ENCODE data around the gene BCL11B. TPM values are rescaled to one million over a fixed set of nuclear protein-coding genes. Genes with fewer than 3 reads are reported as not detected.

Gene BCL11B
- total and polyA plus RNA-seq, 9 of the 15 experiments (the other 6 are each of a cell fraction or from before 2014, with no cell fraction given): 0.09 TPM; not detected in 8

GRCh38 chr14:99190696-99191394 is 81.2 kb downstream of the BCL11B start (continued):
- TF ChIP-seq REST (IDR thresholded peaks at IDR 0.05; ENCODE audit: borderline replicate concordance) (no peak), REST (CRISPR knock-in tag; IDR thresholded peaks at IDR 0.05; ENCODE audit: low read depth) (no peak)
